Activated naive CD4-positive, alpha-beta T cell treated with Interleukin-2 at 50 U/mL for 16 hours (primary cell): ENCODE data around the gene ULBP3.

Source experiments
- DNase-seq: peaks from one replicate; pipeline ENCODE4 v3.0.0-alpha.2; 2020

ULBP3 gene

GRCh38 chr6:150068720-150069648 is at the start of gene ULBP3:
Gene ULBP3 (minus strand): TSS chr6:150069121. CDS start chr6:150069066, 55 bp downstream.
- peak; percentile 72 for DNase-seq

DNA sequence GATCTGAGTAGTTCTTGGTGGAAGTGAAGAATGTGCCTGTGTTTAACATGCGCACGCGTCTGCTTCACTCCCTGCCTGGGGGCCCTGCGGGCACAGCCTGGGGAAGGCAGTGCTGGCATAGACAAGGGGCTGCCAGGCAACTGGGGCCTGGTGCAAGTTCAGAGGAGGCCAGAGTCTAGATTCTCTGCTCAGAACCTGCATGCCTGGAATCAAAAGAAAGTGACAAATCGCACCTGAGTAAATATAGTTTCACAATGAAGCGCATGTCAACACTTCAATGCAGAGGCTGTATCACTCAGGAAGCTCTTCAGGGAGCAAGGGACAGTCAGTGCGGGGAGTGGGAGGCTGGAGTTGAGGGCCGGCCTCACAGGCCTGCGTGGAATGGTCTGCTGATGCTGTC is 49.7 kb upstream of the ULBP3 start:
- no peak for DNase-seq

DNA sequence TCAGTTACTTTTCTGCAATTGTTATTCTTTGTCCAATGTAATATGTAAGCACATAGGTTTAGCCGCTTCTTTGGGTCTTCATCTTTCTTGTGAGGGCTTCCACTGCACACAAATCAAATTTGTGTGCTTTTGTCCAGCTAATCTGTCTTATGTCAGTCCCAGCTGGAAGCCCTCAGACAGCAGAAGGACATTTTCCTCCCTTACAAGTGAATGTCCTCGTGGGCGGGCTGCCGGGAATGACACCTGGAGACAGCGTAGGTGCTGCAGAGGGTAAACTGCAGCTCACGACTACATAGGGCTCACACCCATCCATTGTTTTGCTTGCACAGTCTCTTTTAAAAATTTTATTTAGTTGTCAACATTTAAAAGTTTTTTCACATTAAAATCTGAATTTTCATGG is 49.3 kb upstream of the ULBP3 start:
- DNase-seq: no peak

DNA sequence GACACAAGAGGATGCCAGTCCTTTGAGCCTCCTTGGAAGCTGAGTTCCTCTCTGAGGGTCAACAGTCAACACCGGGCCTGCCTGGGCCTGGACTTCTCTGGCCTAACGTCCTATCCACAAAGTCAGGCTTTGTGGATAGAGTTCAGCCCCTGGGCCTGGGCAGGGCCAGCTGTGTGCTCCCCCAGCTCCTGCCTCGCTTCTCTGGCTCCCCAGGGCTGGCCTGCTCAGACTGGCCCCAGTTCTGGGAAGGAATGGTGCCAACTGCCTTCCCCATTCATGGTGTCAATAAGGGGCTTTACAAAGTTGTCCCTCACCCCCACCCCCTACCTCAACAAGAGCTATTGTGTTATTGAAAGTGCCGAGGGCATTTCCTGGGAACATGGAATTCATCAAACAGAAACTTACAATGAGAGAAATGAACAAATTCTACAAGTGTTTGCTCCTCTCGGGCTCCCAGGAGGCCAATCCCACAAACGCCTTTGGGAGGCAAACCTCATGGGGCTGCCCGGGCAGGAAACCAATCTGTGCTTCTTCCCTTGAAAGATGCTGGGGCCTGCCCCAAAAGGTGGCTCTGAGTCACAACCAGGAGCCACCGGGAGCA is 47.4 kb upstream of the ULBP3 start:
- no peak for DNase-seq

DNA sequence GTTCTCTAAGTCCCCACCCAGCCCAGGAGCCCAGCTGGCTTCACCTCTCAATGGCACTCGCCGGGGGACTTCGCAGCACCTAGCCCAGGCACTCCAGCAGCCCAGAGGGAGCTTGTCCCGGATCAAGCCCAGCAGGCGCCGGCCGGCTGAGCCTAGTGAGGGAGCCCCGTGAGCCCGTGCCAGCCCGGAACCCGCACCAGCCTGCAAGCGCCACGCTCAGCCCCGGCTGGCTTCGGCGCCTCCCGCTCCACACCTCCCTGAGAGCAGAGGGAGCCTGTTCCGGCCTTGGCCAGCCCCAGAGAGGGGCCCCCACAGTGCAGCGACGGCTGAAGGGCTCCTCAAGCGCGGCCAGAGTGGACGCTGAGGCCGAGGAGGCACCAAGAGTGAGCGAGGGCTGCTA is 46.8 kb upstream of the ULBP3 start:
- DNase-seq: no peak

GRCh38 chr6:150112233-150112632 is 43.3 kb upstream of the ULBP3 start:
- DNase-seq: no peak

DNA sequence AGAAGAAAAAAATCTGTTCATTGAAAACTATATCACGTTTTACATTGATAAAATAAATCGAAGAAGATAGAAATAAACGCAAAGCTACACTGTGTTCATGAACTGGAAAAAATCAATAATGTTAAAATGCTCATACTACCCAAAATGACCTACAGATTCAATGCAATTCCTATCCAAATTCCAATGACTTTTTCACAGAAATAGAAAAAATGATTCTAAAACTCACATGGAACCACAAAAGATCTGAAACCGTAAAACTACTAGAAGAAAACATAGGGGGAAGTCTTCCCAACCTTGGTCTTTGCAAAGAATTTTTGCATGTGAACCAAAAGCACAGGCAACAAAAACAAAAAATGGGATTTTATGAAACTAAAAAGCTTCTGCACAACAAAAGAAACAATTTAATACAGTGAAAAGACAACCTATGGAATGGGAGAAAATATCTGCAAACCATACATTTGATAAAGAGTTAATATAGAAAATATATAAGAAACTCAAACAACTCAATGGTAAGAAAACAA is 33.9 kb upstream of the ULBP3 start:
- no peak for DNase-seq

- DNase-seq: no peak
These were observed 31.8 kb upstream of the ULBP3 start for GRCh38 chr6:150100745-150101144.

DNA sequence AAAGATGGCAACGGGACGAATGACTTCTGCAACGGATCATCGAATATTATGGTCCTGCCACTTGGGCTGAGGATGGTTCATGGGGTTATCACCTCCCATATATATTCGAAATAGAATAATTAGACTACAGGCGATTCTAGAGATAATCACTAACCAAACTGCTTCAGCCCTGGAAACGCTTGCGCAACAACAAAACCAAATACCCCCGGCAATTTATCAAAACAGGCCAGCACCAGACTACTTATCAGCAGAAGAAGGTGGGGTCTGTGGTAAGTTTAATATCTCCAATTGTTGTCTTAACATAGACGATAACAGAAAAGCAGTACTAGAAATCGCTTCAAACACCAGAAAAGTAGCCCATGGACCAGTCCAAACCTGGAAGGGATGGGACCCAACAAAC is 31.0 kb upstream of the ULBP3 start:
- no peak for DNase-seq

GRCh38 chr6:150099546-150099945 is 30.6 kb upstream of the ULBP3 start:
- no peak for DNase-seq

DNA sequence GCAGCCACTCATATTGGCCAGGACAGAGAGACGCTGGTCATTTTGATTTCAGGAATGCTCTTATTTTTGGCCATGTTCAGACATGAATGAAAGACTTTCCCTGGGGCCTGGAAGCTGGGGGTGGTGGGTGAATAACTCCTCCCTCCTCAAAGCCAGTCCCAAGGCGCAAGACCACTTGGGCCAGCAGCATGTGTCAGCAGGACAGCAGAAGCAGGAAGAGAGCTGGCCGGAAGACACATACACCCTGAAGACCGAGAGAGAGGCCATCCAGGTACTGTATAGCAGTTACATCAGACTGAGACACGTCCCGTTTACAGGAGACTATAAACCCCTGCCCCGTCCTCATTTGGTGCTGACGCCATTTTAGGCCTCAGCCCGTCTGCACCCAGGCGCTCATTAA is 29.2 kb upstream of the ULBP3 start:
- no peak for DNase-seq

DNA sequence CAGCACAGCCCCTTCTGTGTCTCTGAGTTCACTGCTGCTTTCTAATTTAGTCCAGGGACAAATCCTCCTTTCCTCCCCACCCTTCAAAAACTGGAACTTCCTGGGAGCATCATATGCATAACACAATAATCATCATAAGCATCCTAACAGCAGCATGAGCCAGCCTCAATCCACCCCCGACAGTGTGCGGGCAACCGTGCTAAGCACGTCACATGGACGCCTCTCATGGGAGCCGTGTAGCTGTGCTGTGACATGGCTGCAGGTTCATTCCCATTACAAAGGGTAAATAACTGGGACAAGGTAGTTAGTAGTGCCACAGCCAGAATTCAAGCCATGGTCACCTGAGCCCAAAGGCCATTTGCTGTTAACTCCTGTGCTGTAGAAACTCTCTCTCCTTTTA is 24.5 kb upstream of the ULBP3 start:
- DNase-seq: no peak

- no peak for DNase-seq
These were observed 22.6 kb upstream of the ULBP3 start for GRCh38 chr6:150091476-150091875.

DNA sequence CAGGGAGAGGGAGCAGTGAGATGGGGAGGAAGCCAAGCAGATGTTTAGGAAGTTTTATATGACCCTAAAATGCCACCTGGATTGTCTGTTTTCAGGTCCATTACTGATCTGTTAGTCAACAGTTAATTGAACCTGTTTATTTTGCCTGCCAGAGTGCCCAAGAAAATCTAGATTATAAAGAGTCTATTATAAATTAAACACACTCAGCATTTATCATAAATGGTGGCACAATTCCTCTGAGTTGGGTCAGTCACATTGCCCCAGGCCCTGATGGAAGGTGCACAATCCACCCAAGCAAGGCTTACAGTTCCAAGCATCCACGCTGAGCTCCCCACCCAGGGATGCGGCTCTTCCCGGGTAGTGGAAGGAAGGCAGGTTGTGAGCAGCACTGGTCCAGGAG is 21.4 kb upstream of the ULBP3 start:
- no peak for DNase-seq

DNA sequence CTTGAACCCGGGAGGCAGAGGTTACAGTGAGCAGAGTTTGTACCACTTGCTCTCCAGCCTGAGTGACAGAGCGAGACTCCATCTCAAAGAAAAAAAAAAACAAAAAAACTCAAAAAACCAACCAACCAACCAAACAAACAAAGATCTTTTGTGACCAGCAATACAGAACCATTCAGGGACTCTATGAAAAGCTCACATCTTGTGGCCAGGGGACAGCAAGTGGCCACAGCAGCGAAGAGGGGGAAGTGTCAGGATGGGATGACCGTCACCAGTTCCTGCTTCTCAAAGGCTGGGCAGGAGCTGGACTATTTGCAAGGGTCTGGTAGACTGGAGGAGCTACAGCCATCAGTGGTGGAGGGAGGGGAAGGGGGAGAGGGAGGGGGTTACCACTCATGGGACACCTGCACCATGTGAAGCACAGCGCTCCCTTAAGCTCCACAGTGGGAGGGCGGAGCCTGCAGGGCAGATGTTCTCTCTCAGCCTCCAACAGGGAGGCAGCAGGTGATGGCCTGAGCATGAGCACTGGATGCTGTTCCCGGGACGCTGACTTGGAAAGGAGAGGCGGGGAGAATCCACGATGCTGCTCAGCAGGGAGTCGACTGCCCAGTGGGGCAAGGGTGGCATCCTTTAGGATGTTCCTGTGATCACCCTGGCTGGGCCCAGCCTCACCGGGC is 19.7 kb upstream of the ULBP3 start:
- DNase-seq: no peak

GRCh38 chr6:150087336-150087735 is 18.4 kb upstream of the ULBP3 start:
- no peak for DNase-seq

DNA sequence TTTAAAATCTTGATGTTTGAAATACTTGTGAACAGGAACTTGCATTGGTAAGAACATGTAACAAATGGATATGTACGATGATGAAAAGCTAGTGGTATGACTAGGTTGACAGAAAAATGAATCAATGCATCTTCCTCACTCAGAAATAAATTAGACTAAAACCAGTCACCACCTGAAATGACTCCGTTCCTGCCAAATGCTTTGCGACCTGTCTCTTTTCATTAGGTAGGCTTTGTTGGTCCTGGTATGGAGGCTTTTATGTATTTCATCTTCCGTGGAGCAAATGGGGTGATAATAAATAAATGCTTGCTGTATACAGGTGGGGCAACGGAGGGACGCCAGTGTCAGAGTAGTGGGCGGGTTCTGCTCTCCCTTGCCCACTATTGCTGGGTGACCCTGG is 17.1 kb upstream of the ULBP3 start:
- no peak for DNase-seq

GRCh38 chr6:150084426-150084825 is 15.5 kb upstream of the ULBP3 start:
- DNase-seq: no peak

DNA sequence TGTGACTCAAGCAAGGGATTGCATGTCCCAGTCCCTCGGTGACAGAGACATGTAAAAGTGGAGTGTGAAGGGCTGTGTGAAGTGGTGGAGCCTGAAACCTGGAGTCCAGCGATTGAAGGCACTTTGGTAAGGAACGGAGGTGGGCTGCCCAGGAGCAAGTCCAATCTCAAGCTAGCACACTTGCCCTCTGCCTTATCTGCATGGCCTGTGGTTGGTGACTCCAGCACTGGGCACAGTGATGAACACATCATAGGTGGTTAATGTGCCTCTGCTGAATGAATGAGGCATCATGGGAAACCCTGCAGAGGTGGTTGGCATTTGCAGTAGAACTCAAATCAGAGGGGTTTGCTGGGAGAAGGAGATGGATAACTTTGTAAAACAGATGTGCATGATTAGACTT is 14.9 kb upstream of the ULBP3 start:
- DNase-seq: no peak

DNA sequence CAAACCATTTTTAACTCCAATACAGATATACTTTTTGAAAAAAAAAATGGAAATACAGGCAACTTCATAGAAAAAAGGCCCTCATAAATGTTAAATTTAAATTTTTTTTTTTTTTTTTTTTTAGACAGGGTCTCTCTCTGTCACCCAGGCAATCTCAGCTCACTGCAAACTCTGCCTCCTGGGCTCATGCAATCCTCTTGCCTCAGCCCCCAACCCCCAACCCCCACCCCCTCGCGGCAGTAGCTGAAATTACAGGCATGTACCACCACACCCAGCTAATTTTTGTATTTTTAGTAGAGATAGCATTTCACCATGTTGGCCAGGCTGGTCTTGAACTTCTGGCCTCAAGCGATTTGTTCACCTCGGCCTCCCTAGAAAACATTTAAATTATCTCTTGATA is 12.8 kb upstream of the ULBP3 start:
- no peak for DNase-seq

GRCh38 chr6:150079604-150080003 is 10.7 kb upstream of the ULBP3 start:
- DNase-seq: no peak

- DNase-seq: no peak
These were observed 9.9 kb upstream of the ULBP3 start for GRCh38 chr6:150078788-150079187.

DNA sequence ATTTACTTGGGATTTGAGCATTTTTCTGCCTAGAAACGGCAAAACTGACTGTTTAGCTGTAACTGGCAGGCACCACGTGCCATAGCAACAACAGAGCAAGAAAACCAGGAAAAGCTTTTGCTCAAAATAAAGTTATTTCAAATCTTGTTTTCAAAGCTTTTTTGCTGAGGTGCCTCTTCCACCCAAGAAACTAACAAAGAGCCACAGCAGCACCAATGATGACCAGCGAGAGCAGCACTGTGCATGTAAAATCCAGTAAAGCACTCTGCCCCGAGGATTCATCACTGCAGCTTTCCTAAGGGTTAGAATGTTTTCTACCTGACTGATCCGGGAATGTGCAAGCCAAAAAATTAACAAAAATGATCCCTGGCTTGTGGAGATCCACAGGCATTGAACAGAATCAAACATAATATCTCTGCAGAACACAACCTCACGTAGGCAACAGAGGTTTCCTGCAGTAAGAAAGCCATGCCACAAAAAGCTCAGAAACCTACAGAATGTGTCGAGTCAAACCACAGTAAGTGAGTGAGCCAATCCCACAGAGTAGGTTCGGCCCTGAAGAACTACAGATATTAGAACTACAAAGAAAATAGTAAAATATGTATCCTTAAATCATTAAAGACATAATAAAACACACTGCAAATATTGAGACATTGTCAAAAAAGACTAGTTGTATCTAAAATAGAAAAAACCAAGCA is 7.4 kb upstream of the ULBP3 start:
- DNase-seq: no peak
